Mucosa of rectum (tissue), 2 donors: Measurements from ENCODE around the gene AIRE.

Experiments used
- H3K27ac ChIP-seq, 2 donors: one replicate each; pipeline ENCODE4 v1.7.0; 2013; ENCODE audit warnings: inconsistent platforms in 2 of 2, low read depth in 2 of 2, low read length in 2 of 2
- H3K27me3 ChIP-seq, 2 donors: one replicate each; pipeline ENCODE4 v1.7.0; 2013; ENCODE audit warnings: low read length in 2 of 2; ENCODE audit not compliant: control insufficient read depth in 2 of 2, insufficient read depth in 2 of 2
- H3K36me3 ChIP-seq, 2 donors: one replicate each; pipeline ENCODE4 v1.7.0; 2013; ENCODE audit warnings: low read length in 2 of 2; ENCODE audit not compliant: control insufficient read depth in 2 of 2, insufficient read depth in 2 of 2
- H3K4me1 ChIP-seq, 2 donors: one replicate each; pipeline ENCODE4 v1.7.0; 2013; ENCODE audit warnings: low read length in 2 of 2, mild to moderate bottlenecking in 1 of 2; ENCODE audit not compliant: control insufficient read depth in 2 of 2, insufficient read depth in 2 of 2
- H3K4me3 ChIP-seq, 2 donors: one replicate each; pipeline ENCODE4 v1.7.0; 2013; ENCODE audit warnings: low read length in 2 of 2
- H3K9ac ChIP-seq, 2 donors: one replicate each; pipeline ENCODE4 v1.7.0; 2013; ENCODE audit warnings: low read length in 2 of 2, low read depth in 1 of 2, mild to moderate bottlenecking in 1 of 2
- H3K9me3 ChIP-seq, 2 donors: one replicate each; pipeline ENCODE4 v1.7.0; 2013; ENCODE audit warnings: low read length in 2 of 2; ENCODE audit not compliant: control insufficient read depth in 2 of 2
- donor health status: healthy.
- donor health status: Normal muscosa, but diverticular disease.

Gene AIRE

DNA sequence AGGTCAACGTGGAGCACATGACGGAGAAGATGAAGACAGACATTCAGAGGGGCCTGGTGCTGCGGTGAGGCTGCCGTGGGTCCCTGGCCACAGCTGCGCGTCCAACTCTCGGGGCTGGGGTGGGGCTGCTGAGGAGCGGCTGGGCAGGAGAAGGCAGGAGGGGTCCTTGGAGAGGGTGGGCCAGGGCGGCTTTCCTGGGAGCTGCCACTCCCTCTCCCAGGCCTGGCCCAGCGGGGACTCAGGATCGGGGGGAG is 39.1 kb downstream of the AIRE start:
- no peak overlapping the region for H3K27ac ChIP-seq
- no peak overlapping the region for H3K9ac ChIP-seq
- peaks cover 28 to 42% of the 10 kb centered on the region in 2 donors for H3K36me3 ChIP-seq

DNA sequence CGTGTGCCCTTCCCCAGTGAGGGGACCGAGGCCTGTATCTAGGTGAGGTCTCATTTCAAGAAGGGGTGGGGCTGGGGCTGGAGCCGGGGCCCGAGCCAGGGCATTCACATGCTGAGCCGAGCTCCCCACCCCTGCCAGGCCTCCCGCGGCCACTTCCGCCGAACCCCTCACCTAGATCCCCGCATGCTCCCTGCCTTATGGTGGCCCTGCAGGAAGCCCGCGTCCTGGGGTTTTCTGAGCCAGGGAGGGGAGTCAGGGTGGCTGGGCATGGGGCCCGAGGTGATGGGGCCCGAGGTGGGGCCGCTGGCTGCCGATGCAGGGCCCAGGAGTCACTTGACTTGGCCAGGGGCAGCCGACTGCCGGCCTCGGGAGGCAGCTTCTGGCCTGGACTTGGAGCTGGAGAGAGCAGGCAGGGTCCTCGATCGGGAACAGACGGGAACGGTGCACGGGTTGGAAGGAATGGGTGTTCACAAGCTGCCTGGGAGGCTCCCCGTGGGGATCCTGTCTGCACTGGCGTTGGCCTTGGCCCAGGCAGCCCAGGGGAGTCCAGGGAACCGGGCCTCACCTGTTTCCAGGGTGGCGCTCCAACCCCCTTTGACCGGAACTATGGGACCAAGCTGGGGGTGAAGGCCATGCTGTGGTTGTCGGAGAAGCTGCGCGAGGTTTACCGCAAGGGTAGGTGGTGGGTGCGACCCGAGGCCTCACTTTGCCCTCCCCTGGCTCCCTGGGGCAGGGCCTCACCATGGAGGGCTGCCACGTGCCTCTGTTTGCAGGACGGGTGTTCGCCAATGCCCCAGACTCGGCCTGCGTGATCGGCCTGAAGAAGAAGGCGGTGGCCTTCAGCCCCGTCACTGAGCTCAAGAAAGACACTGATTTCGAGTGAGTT is 40.0 kb downstream of the AIRE start:
- peaks cover 28 to 40% of the 10 kb centered on the region in 2 donors for H3K36me3 ChIP-seq
- no peak overlapping the region for H3K27ac ChIP-seq
- H3K9me3 ChIP-seq: no peaks in the 10 kb centered on the region

More for the DNA sequence above, 39.1 kb downstream of the AIRE start:
- H3K9me3 ChIP-seq: no peaks in the 10 kb centered on the region
- no peak overlapping the region for H3K4me3 ChIP-seq
- no peaks in the 10 kb centered on the region for H3K4me1 ChIP-seq
- no peaks in the 10 kb centered on the region for H3K27me3 ChIP-seq

GRCh38 chr21:44326272-44326647 is 40.6 kb downstream of the AIRE start:
- Histone ChIP-seq H3K27me3 (no peaks in the 10 kb centered on the region), H3K36me3 (peaks cover 28 to 36% of the 10 kb centered on the region in 2 donors)

More for the DNA sequence above, 40.0 kb downstream of the AIRE start:
- H3K27me3 ChIP-seq: no peaks in the 10 kb centered on the region
- H3K4me3 ChIP-seq: no peak overlapping the region
- H3K9ac ChIP-seq: no peak overlapping the region
- no peaks in the 10 kb centered on the region for H3K4me1 ChIP-seq

GRCh38 chr21:44326716-44327602 is 41.3 kb downstream of the AIRE start:
- Histone ChIP-seq H3K36me3 (peaks cover 33% of the 10 kb centered on the region in 2 donors), H3K9me3 (no peaks in the 10 kb centered on the region), H3K4me1 (no peaks in the 10 kb centered on the region), H3K27ac (no peak overlapping the region), H3K4me3 (no peak overlapping the region), H3K9ac (no peak overlapping the region), H3K27me3 (no peaks in the 10 kb centered on the region)

More at GRCh38 chr21:44326272-44326647, 40.6 kb downstream of the AIRE start:
- Histone ChIP-seq H3K9me3 (no peaks in the 10 kb centered on the region), H3K9ac (no peak overlapping the region), H3K4me1 (no peaks in the 10 kb centered on the region), H3K27ac (no peak overlapping the region), H3K4me3 (no peak overlapping the region)

DNA sequence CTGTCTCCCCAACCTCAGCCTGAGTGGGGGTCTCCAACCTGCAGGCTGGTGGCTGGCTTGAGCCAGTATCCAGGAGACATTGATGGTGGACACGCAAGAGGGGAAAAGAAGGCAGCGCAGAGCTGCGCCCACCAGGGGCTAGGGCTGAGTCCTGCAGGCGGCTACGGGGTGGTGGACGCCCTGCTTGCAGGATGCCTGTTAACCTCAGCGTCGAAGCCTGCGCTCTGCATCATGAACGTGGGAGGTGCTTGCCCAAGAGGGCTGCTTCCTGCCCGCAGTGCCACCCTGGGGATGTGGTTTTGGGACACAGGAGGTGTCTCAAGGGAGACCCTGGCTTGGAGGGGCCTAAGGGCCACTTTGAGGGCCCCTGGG is 41.9 kb downstream of the AIRE start:
- Histone ChIP-seq H3K36me3 (peaks cover 26 to 29% of the 10 kb centered on the region in 2 donors), H3K9ac (no peak overlapping the region), H3K27me3 (no peaks in the 10 kb centered on the region), H3K9me3 (no peaks in the 10 kb centered on the region), H3K4me3 (no peak overlapping the region), H3K4me1 (no peaks in the 10 kb centered on the region), H3K27ac (no peak overlapping the region)

DNA sequence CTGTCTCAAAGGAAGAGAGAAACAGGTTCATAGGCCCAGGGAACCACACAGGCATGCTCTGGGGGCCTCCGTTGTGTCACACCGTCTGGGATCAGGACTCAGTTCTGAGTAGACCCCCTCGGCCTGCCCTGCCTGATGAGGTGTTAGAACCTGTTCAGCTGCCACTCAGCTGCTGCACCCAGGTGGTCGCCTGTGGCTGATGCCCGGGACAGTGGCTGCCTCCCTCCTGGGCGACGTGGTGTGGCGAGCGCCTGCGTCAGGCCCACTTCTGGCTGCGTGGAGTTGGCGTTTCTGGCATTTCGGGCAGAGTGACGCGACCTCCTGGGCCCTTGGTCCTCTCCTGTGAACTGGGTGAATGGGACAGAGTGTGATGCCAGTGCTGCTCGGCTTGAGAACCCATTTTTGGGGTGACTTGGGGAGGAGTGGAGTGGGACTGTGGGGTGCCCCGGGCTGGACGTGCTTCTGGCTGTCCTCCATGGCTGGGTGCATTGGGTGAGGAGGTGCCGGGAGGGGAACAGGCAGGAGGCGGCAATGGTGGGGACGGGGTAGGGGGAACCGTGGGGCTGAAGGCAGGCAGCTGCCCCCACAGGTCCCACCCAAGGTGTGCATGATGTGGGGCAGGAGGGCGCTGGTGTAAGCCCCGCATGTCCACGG is 42.7 kb downstream of the AIRE start:
- no peaks in the 10 kb centered on the region for H3K4me1 ChIP-seq
- H3K9ac ChIP-seq: no peak overlapping the region
- no peaks in the 10 kb centered on the region for H3K27me3 ChIP-seq
- H3K9me3 ChIP-seq: no peaks in the 10 kb centered on the region
- H3K36me3 ChIP-seq: peaks cover 23 to 24% of the 10 kb centered on the region in 2 donors
- no peak overlapping the region for H3K27ac ChIP-seq
- H3K4me3 ChIP-seq: no peak overlapping the region

DNA sequence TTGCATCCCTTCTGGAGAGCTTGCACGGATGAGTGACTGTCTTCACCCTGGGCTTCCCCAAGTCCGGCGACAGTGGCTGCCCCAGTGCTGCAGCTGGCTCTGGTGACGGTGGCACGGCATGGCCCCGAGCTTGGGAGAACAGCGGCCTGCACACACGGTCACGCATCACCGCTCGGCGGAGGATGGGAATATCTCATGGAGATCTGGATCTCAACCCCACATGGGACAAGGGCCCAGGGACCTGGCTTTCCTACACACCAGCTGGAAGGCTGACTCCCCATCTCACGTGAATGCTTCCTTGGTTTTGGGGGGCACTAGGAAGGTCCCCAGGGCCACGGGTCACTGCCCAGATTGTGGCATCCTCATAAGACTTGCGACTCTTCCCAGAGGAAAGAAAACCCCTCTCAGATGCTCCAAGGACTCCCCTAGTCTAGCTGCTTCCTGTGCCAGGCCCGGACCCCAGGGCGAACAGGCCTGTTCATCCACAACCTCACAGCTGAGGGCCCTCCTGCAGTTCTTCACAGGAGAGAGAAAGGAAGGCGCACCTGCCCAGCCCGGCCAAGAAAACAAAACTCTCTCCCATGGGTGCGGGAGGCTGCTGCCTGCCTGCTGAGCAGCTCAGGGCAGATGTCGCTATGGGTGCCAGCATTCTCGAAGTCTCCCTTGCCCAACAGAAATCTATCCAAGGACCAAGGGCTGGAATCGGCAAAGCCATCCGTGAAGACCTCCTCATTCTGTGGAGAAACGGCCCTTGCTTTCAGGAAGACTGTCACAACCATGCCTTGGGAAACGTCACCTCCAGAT is 43.6 kb downstream of the AIRE start:
- H3K9ac ChIP-seq: no peak overlapping the region
- H3K4me1 ChIP-seq: no peaks in the 10 kb centered on the region
- no peak overlapping the region for H3K27ac ChIP-seq
- peaks cover 15% of the 10 kb centered on the region in 2 donors for H3K36me3 ChIP-seq
- H3K27me3 ChIP-seq: no peaks in the 10 kb centered on the region
- H3K4me3 ChIP-seq: no peak overlapping the region
- no peaks in the 10 kb centered on the region for H3K9me3 ChIP-seq

DNA sequence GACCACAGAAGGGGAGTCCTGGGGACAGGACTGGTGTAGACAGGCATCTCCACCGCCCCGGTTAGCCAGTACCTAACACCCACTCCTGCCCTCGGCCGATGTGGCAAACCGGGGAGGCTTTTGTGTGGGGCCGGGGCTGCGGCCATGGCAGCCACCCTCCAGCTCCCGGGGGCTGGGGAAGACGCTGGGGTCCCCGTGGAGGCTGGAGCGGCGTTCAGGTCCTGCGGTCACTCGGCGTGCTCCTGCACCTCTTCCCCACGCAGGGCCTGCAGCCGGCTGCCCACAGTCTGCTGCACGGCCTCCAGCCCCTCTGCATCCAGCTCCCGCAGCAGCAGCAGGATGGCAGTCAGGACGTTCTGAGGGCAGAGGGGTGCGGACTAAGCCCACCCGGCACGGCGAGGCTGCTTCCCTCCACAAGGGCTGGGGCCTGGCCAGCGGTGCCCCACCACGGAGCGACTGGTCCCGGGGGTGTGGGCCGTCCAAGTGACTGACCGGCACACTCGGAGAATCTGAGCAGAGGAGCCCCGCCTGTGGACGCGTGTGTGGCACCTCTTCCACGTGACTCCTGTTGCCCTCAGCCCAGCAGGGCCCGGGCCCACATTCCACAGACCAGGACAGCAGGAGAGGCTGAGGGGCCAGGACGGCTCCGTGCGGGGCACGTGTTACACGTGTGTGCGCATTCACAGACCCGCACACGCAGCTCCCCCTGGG is 44.5 kb downstream of the AIRE start:
- Histone ChIP-seq H3K27me3 (no peaks in the 10 kb centered on the region), H3K9ac (no peak overlapping the region), H3K4me3 (no peak overlapping the region), H3K27ac (no peak overlapping the region), H3K9me3 (no peaks in the 10 kb centered on the region), H3K4me1 (no peaks in the 10 kb centered on the region), H3K36me3 (peaks cover 8% of the 10 kb centered on the region in 2 donors)

DNA sequence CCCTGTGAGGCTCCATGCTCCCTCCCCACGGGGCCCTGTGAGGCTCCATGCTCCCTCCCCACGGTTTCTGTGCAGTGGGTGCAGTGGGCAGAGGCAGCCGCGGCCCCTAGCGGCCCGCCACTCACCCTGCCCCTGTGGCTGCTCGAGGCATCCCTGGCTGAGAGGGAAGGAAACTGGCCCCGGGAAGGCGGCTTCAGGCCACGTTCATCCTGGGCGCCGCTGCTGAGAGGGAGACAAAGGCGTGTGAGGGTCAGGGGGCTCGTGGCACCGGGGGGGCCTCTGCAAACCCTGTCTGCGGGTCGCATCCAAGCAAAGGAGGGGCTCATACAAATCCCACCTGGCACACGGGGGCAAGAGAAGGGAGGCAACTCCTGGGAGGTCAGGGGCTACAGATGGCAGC is 45.0 kb downstream of the AIRE start:
- H3K36me3 ChIP-seq: peaks cover 6 to 11% of the 10 kb centered on the region in 2 donors
- H3K4me1 ChIP-seq: no peaks in the 10 kb centered on the region
- H3K4me3 ChIP-seq: no peak overlapping the region
- no peak overlapping the region for H3K9ac ChIP-seq
- H3K27me3 ChIP-seq: no peaks in the 10 kb centered on the region
- no peaks in the 10 kb centered on the region for H3K9me3 ChIP-seq
- no peak overlapping the region for H3K27ac ChIP-seq
